Transverse colon (tissue), 4 donors: ENCODE measurements around the gene RAB10.

Source experiments
- CTCF ChIP-seq, 5 experiments: fragments of 200-600 bp in 3 of 5; fragments of 450-650 bp in 2 of 5; sonication (generic) in 3 of 5; IDR thresholded peaks; 1 replicate in 2 of 5; 2 replicates in 3 of 5; pipeline ENCODE4 v1.5.1; 2016 to 2017; ENCODE audit warnings: antibody characterized with exemption in 5 of 5, inconsistent platforms in 3 of 5, mild to moderate bottlenecking in 2 of 5, moderate library complexity in 1 of 5
- POLR2AphosphoS5 ChIP-seq, 3 donors: sonication (generic); formaldehyde crosslinking; IDR thresholded peaks; one replicate each; pipeline ENCODE4 v1.6.1; 2016; ENCODE audit warnings: antibody characterized with exemption in 3 of 3

DNA sequence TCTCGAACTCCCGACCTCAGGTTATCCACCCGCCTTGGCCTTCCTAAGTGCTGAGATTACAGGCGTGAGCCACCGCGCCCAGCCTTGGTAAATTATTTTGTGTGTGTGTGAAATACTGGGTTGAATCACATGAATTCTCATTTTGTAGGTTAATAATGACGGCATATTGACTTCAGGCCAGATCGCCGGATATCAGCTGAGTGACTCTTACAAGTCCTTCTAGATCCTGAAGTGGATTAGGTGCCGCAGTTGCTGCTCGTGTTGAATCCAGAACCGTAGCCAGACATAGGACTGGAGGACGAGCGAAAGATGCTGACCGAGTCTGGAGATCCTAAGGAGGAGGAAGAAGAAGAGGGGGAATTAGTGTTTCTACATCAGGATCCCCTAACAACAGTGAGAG, 39.4 kb upstream of the RAB10 start:
- no peak for TF ChIP-seq CTCF (IDR thresholded peaks at IDR 0.05)
- no peak for TF ChIP-seq POLR2AphosphoS5 (IDR thresholded peaks at IDR 0.05)
